Upper lobe of left lung (tissue), 4 donors: ENCODE measurements around the gene TIMM23.
"Not testable (repeated sequence)": the region's sequence is repeated elsewhere in the genome, so short reads cannot be mapped to it uniquely, and the experiment has no call there.

Source experiments
- EP300 ChIP-seq, 4 donors: sonication (generic); formaldehyde crosslinking; IDR thresholded peaks; one replicate each; pipeline ENCODE4 v1.5.1; 2017; ENCODE audit warnings: antibody characterized with exemption in 4 of 4, control low read depth in 2 of 4
- POLR2A ChIP-seq, 4 donors: fragments of 450-650 bp; IDR thresholded peaks; one replicate each; pipeline ENCODE4 v1.5.1; 2016 to 2017; ENCODE audit warnings: antibody characterized with exemption in 4 of 4, mild to moderate bottlenecking in 2 of 4
- TF ChIP-seq, protein P1 (sequence below), 6 experiments: fragments of 450-650 bp in 4 of 6; fragments of 200-600 bp in 2 of 6; sonication (generic) in 2 of 6; IDR thresholded peaks; one replicate each; pipeline ENCODE4 v1.5.1; 2016 to 2019; ENCODE audit warnings: antibody characterized with exemption in 6 of 6

DNA sequence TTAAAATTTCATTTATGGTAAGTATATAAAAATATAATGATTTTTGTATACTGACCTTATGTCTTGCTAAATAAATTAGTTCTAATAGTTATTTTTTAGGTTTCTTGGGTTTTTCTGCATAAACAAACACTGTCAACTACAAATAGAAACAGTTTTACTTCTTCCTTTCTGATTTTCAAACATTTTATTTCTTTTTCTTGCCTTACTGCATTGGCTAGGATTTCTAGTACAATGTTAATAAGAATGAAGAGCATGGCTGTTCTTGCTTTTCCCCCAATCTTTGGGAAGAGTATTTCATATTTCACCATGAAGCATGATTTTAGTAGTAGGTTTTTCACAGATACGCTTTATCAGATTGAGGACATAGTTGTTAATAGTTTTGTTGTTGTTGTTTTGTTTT lies 45.5 kb upstream of the TIMM23 start:
- not testable (repeated sequence) for TF ChIP-seq EP300, POLR2A (IDR thresholded peaks at IDR 0.05)
- TF ChIP-seq, protein P1, sequence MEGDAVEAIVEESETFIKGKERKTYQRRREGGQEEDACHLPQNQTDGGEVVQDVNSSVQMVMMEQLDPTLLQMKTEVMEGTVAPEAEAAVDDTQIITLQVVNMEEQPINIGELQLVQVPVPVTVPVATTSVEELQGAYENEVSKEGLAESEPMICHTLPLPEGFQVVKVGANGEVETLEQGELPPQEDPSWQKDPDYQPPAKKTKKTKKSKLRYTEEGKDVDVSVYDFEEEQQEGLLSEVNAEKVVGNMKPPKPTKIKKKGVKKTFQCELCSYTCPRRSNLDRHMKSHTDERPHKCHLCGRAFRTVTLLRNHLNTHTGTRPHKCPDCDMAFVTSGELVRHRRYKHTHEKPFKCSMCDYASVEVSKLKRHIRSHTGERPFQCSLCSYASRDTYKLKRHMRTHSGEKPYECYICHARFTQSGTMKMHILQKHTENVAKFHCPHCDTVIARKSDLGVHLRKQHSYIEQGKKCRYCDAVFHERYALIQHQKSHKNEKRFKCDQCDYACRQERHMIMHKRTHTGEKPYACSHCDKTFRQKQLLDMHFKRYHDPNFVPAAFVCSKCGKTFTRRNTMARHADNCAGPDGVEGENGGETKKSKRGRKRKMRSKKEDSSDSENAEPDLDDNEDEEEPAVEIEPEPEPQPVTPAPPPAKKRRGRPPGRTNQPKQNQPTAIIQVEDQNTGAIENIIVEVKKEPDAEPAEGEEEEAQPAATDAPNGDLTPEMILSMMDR (IDR thresholded peaks at IDR 0.05): not testable (repeated sequence)
